ENCODE results near the gene SVIL. TPM values are rescaled to one million over a fixed set of nuclear protein-coding genes. Genes with fewer than 3 reads are reported as not detected.
"Not testable (repeated sequence)": the region's sequence is repeated elsewhere in the genome, so short reads cannot be mapped to it uniquely, and the experiment has no call there.

The SVIL gene
- total RNA-seq, 1 experiment from 2014 or later: 5.7 TPM

- DNase-seq (ENCODE audit: low spot score): peak; percentile 51
Measured at GRCh38 chr10:29517352-29517923, 117.3 kb downstream of the SVIL start.

GRCh38 chr10:29516309-29516932 lies 118.3 kb downstream of the SVIL start:
- DNase-seq (ENCODE audit: low spot score): not testable (repeated sequence)

- DNase-seq (ENCODE audit: low spot score): not testable (repeated sequence)
Measured at GRCh38 chr10:29515879-29516278, 118.9 kb downstream of the SVIL start.

- DNase-seq (ENCODE audit: low spot score): not testable (repeated sequence)
Measured at GRCh38 chr10:29515104-29515503, 119.7 kb downstream of the SVIL start.

GRCh38 chr10:29514306-29514705 lies 120.5 kb downstream of the SVIL start:
- no peak for DNase-seq (ENCODE audit: low spot score)

GRCh38 chr10:29512425-29512974 lies 122.3 kb downstream of the SVIL start:
- no peak for DNase-seq (ENCODE audit: low spot score)

GRCh38 chr10:29511806-29512205 lies 123.0 kb downstream of the SVIL start:
- DNase-seq (ENCODE audit: low spot score): not testable (repeated sequence)

GRCh38 chr10:29510483-29511157 lies 124.2 kb downstream of the SVIL start:
- not testable (repeated sequence) for DNase-seq (ENCODE audit: low spot score)

GRCh38 chr10:29508554-29509244 lies 126.1 kb downstream of the SVIL start:
- DNase-seq (ENCODE audit: low spot score): no peak

- DNase-seq (ENCODE audit: low spot score): not testable (repeated sequence)
Measured at GRCh38 chr10:29507750-29508149, 127.0 kb downstream of the SVIL start.

- DNase-seq (ENCODE audit: low spot score): not testable (repeated sequence)
Measured at GRCh38 chr10:29506324-29506921, 128.3 kb downstream of the SVIL start.

- no peak for DNase-seq (ENCODE audit: low spot score)
Measured at GRCh38 chr10:29502351-29502750, 132.4 kb downstream of the SVIL start.

- no peak for DNase-seq (ENCODE audit: low spot score)
Measured at GRCh38 chr10:29501692-29502091, 133.1 kb downstream of the SVIL start.

- no peak for DNase-seq (ENCODE audit: low spot score)
Measured at GRCh38 chr10:29499993-29500537, 134.7 kb downstream of the SVIL start.

GRCh38 chr10:29496341-29497162 lies 138.2 kb downstream of the SVIL start:
- peak; percentile 80 for DNase-seq (ENCODE audit: low spot score)

- no peak for DNase-seq (ENCODE audit: low spot score)
Measured at GRCh38 chr10:29495366-29495765, 139.4 kb downstream of the SVIL start.

GRCh38 chr10:29493697-29494096 lies 141.1 kb downstream of the SVIL start:
- no peak for DNase-seq (ENCODE audit: low spot score)

- DNase-seq (ENCODE audit: low spot score): no peak
Measured at GRCh38 chr10:29492774-29493173, 142.0 kb downstream of the SVIL start.

- DNase-seq (ENCODE audit: low spot score): no peak
Measured at GRCh38 chr10:29491918-29492317, 142.9 kb downstream of the SVIL start.

- not testable (repeated sequence) for DNase-seq (ENCODE audit: low spot score)
Measured at GRCh38 chr10:29490781-29491280, 143.9 kb downstream of the SVIL start.
